ENCODE data around the gene DGUOK. TPM values are rescaled to one million over a fixed set of nuclear protein-coding genes. Genes with fewer than 3 reads are reported as not detected.

Gene DGUOK
- total RNA-seq: 52.6 and 55.7 TPM in 2 replicates

DNA sequence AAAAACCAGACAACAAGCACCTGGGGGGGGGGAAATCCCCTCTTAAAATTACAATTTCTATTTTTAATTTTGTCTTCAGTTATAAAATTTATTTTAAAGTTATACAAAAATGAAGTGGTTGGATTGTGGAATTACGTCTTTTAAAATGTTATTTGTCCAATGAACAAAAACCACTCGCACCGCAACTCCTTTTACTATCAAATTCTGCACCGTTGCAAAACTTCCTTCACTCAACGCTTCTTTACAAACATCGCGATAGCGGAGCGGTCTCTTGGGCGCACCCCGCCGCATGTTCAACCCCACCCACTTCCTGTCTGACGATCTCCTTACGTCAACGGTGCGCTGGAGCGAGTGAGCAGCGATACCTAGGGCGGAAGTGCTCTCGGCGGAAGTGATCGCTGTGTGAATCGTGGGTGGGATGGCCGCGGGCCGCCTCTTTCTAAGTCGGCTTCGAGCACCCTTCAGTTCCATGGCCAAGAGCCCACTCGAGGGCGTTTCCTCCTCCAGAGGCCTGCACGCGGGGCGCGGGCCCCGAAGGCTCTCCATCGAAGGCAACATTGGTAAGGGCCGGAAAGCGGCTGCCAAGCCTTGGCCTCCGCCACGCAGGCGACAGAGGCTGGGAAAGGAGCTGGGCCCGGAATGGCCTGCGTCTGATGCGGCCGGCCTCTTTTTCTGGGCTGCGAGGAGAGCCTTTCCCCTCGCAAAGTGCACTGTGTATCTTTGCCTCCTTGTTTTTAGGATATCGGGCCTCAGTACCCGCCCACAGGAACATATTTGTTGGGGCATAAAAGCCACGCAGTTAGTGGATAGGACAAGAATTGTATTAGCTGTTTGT is at the start of gene DGUOK:
TSS of gene DGUOK (plus strand) at position 388 of the 835 bp plus-strand sequence. CDS start at position 419, 31 bp downstream.

GRCh38 chr2:73892631-73893329 is 33.9 kb upstream of the DGUOK start, which contains the start of gene ACTG2:
ACTG2 (plus strand) TSS chr2:73893008; CDS start chr2:73901312, 8,304 bp downstream.

DNA sequence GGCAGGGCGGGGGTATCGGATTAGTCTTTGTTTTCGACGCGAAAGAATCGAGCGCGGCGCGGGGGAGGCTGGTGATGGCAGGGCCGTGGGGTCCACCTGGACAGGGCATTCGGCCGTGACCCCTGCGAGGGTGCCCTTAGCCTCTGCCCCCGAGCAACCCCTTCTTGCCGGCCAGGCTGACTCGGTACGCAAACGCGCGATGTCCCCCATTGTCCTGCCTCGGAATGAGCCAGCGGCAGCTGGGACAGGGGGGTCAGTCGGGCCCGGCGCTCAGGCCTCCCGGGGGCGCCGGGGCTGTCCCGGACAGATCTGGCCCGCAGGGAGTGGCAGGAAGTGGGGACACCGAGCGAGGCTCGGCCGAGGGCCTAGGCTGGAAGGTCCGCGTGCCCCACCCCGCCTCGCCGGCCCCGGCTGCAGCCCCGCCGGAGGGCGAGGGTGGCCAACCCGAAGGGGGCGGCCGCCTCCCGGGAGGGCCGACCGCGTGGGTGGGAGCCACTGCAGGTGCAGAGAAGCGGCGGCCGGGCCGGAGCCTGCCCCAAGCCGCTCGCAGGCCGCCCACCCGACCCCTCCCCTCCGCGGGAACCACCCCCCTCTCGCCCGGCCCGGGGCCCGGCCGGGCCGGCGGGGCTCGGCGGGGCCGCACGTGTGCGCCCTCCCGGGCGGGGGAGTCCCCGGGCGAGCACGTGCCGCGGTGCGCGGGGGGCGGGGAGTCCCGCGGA is 57.7 kb downstream of the DGUOK start, which contains the start of gene TET3:
TSS of gene TET3 (plus strand) at position 708 of the 719 bp plus-strand sequence. CDS start 1,494 bp downstream, outside the sequence.

Other genes starting within 250 kb of the DGUOK start
- 17.6 and 54.6 TPM in 2 replicates for gene TPRKB, start 189.5 kb upstream of the DGUOK start, total RNA-seq
- gene DUSP11, start 146.8 kb upstream of the DGUOK start, total RNA-seq: 23.7 and 26.9 TPM in 2 replicates
- not detected in 2 replicates for gene C2orf78, start 142.7 kb upstream of the DGUOK start, total RNA-seq
- gene STAMBP, start 97.9 kb upstream of the DGUOK start, total RNA-seq: 22.1 and 23.0 TPM in 2 replicates
- 2.9 and 6.2 TPM in 2 replicates for gene ACTG2, start 33.9 kb upstream of the DGUOK start, total RNA-seq
- 2.9 and 4.2 TPM in 2 replicates for gene TET3, start 58.0 kb downstream of the DGUOK start, total RNA-seq
- 33.7 and 50.0 TPM in 2 replicates for gene BOLA3, start 221.0 kb downstream of the DGUOK start, total RNA-seq

Measured in uterine smooth muscle cell (primary cell).